OCI-LY7 (cell line): ENCODE data around the gene TMEM50A. TPM values are rescaled to one million over a fixed set of nuclear protein-coding genes. Genes with fewer than 3 reads are reported as not detected.
"Not testable (repeated sequence)": the region's sequence is repeated elsewhere in the genome, so short reads cannot be mapped to it uniquely, and the experiment has no call there.

Experiments used
- BruUV-seq: library from RNA; stranded (reverse); fragments of 400-500 nt; replicated peaks from 2 replicates; lab custom pipeline; 2021; lab: Mats Ljungman, UMichigan
- CTCF ChIA-PET: fragments of 300-600 bp; sonication (Branson Sonifier 250); formaldehyde crosslinking; loops from one replicate; lab custom pipeline; 2022; ENCODE audit warnings: antibody characterized with exemption; ENCODE audit not compliant: unreplicated experiment; lab: Charles Lee
- POLR2A ChIA-PET: fragments of 300-600 bp; sonication (Branson Sonifier 250); formaldehyde crosslinking; loops from one replicate; lab custom pipeline; 2022; ENCODE audit warnings: antibody characterized with exemption; lab: Charles Lee
- DNase-seq: peaks from one replicate; pipeline ENCODE4 v3.0.0-alpha.2; 2015; ENCODE audit warnings: low spot score
- H2AFZ ChIP-seq: fragments of 200-600 bp; sonication (generic), shearing (Covaris generic); 2 replicates; pipeline ENCODE4 v1.6.1; 2014; ENCODE audit warnings: mild to moderate bottlenecking, antibody characterized with exemption, low read length, moderate library complexity
- H3K27ac ChIP-seq: fragments of 200-600 bp; sonication (generic); 2 replicates; pipeline ENCODE4 v1.5.1; 2014; ENCODE audit warnings: mixed run types, low read depth, mild to moderate bottlenecking, moderate library complexity, low read length, inconsistent platforms; ENCODE audit not compliant: poor library complexity, severe bottlenecking
- H3K36me3 ChIP-seq: fragments of 200-600 bp; sonication (generic); 2 replicates; pipeline ENCODE4 v1.6.1; 2014; ENCODE audit warnings: mild to moderate bottlenecking, antibody characterized with exemption, low read length, moderate library complexity, mixed read lengths; ENCODE audit not compliant: insufficient read depth
- H3K4me1 ChIP-seq: fragments of 200-600 bp; sonication (generic); 2 replicates; pipeline ENCODE4 v1.5.1; 2014; ENCODE audit warnings: mild to moderate bottlenecking, low read length; ENCODE audit not compliant: insufficient read depth, poor library complexity, severe bottlenecking
- H3K4me2 ChIP-seq: fragments of 200-600 bp; sonication (generic); 2 replicates; pipeline ENCODE4 v1.6.1; 2014; ENCODE audit warnings: mild to moderate bottlenecking, low read length
- H3K4me3 ChIP-seq: fragments of 200-600 bp; sonication (generic); 2 replicates; pipeline ENCODE4 v1.5.1; 2014; ENCODE audit warnings: mild to moderate bottlenecking, low read depth, low read length; ENCODE audit not compliant: poor library complexity, severe bottlenecking
- H3K79me2 ChIP-seq: fragments of 200-600 bp; sonication (generic); 2 replicates; pipeline ENCODE4 v1.6.1; 2016; ENCODE audit warnings: low read depth, mild to moderate bottlenecking, low read length, moderate library complexity, mixed read lengths; ENCODE audit not compliant: insufficient read depth
- H3K9me2 ChIP-seq: fragments of 200-600 bp; sonication (generic); 2 replicates; pipeline ENCODE4 v1.6.1; 2016; ENCODE audit warnings: mild to moderate bottlenecking, low read length, mixed read lengths; ENCODE audit not compliant: insufficient read depth
- H3K9me3 ChIP-seq: fragments of 200-600 bp; sonication (generic); 2 replicates; pipeline ENCODE4 v1.6.1; 2014; ENCODE audit warnings: mild to moderate bottlenecking, mixed run types, low read length, mixed read lengths
- H4K20me1 ChIP-seq: fragments of 200-600 bp; sonication (generic); 2 replicates; pipeline ENCODE4 v1.6.1; 2014; ENCODE audit warnings: mild to moderate bottlenecking, antibody characterized with exemption, low read length, moderate library complexity, mixed read lengths; ENCODE audit not compliant: insufficient read depth
- intact Hi-C: fragments of 100-400 bp; cut with micrococcal nuclease; formaldehyde crosslinking; loops from one replicate; pipeline ENCODE4 v1.10.0; 2022; ENCODE audit not compliant: unreplicated experiment
- total RNA-seq, 2 experiments: library from RNA; depleted of rRNA in 1 of 2; stranded (reverse); fragments of >200 nt in 1 of 2; shearing (Covaris generic) in 1 of 2; gene quantifications; 2 replicates each; pipeline ENCODE4 v1.2.3, GENCODE V29; 2014 to 2022
- TF ChIP-seq, protein P1 (sequence below): fragments of 200-600 bp; sonication (generic); conservative IDR thresholded peaks from 2 replicates; pipeline ENCODE4 v1.5.1; 2014; ENCODE audit warnings: mild to moderate bottlenecking, antibody characterized with exemption, low read length, moderate library complexity, mixed read lengths

The TMEM50A gene
- total RNA-seq, 2 experiments from 2014 or later: 56.2 to 62.9 TPM

DNA sequence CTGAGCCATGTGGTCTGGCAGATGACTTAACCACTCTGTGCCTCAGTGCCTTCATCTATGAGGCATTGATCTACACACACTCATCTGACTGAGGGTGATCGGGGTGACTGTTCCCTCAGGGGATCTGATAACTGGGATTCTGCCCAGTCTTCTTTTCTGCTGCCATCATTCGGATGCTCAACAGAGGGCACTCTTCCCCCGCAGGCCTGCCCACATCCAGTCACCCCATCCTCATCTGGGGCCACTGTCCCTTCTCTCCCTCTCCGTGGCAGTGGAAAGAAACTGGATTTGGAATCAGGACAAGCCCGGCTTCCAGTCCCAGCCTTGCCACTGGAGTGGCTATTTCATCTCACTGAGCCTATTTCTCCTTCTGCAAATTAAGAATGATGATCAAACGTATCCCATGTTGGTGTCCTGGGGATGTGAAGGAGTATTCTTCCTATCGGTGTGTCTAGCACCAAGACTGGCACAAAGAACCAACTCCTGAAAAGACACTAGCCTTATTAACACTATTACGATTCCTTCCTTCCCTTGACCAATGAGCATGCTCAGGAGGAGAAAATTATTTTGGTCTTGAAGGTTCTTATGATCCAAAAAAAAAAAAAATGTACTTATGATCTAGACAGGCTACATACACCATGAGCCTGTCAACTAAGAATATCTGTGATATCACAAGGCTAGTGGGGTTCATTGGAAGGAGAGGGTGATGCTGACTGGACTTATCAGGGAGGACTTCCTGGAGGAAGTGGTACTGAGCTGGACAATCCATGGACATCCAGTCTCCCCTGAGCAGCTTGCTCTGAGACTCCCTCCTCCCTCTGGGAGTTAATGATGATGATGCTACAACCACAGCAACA, 65.0 kb downstream of the TMEM50A start:
- TF ChIP-seq, protein P1, sequence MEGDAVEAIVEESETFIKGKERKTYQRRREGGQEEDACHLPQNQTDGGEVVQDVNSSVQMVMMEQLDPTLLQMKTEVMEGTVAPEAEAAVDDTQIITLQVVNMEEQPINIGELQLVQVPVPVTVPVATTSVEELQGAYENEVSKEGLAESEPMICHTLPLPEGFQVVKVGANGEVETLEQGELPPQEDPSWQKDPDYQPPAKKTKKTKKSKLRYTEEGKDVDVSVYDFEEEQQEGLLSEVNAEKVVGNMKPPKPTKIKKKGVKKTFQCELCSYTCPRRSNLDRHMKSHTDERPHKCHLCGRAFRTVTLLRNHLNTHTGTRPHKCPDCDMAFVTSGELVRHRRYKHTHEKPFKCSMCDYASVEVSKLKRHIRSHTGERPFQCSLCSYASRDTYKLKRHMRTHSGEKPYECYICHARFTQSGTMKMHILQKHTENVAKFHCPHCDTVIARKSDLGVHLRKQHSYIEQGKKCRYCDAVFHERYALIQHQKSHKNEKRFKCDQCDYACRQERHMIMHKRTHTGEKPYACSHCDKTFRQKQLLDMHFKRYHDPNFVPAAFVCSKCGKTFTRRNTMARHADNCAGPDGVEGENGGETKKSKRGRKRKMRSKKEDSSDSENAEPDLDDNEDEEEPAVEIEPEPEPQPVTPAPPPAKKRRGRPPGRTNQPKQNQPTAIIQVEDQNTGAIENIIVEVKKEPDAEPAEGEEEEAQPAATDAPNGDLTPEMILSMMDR: peak; percentile 53
- H3K4me2 ChIP-seq, BruUV-seq, DNase-seq, H3K9me3 ChIP-seq, intact Hi-C loops, H3K27ac ChIP-seq, H3K9me2 ChIP-seq, H3K4me3 ChIP-seq, CTCF ChIA-PET, H3K36me3 ChIP-seq, H2AFZ ChIP-seq, H3K4me1 ChIP-seq, H3K79me2 ChIP-seq, H4K20me1 ChIP-seq, POLR2A ChIA-PET: not testable (repeated sequence)

DNA sequence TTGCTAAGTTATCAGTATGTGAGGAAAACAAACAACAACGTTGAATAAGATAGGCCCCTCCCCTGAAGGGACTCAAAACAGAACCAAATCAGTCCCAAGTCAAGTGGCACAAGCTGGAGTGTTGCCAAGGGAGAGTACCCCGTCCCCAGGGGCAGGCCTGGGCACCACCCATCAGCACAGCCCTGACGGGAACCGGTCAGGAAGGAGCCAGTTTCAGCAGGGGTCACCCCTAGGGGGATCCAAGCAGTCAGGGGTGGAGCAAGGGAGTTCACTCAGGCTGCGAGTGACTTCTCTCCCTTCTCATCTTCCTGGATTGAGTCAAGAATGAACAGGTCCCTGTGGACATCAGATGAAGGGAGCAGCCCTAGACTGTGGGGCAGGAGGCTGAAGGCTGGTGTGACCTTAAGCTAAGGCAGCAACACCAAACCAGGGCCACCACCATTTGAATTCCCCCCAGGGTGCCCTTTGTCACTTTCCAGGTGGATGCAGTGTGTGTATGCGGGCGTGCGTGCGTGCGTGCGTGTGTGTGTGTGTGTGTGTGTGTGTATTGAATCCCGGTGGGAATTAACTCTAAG, 67.7 kb downstream of the TMEM50A start:
- H3K4me1 ChIP-seq, H2AFZ ChIP-seq, H4K20me1 ChIP-seq, CTCF ChIA-PET, H3K36me3 ChIP-seq, BruUV-seq, H3K4me2 ChIP-seq, intact Hi-C loops, POLR2A ChIA-PET, H3K9me3 ChIP-seq, H3K79me2 ChIP-seq, DNase-seq, H3K9me2 ChIP-seq, H3K27ac ChIP-seq, H3K4me3 ChIP-seq: not testable (repeated sequence)

DNA sequence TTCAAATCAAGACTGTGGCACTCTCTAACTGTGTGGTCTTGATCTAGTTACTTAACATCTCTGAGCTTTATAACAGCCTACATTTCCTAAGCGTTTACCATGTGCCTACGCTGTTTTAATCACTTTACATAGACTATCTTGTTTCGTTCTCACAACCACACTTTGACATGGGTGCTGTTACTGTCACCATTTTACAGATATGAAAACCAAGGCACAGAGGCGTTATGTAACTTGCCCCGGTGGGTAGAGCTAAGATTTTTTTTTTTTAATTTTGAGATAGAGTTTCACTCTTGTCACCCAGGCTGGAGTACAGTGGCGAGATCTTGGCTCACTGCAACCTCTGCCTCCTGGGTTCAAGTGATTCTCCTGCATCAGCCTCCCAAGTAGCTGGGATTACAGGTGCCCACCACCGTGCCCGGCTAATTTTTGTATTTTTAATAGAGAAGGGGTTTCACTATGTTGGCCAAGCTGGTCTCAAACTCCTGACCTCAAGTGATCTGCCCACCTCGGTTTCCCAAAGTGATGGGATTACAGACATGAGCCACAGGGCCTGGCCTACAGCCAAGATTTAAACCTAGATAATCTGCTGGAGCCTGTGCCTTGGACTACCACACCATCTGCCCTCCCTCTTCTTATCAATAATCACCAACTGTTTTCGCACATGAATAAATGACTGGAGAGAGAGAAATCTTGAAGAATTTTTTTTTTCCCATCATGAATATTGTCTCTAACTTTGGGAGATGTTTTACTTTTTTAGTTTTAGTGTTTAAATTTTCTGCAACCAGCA, 71.7 kb downstream of the TMEM50A start:
- CTCF ChIA-PET, H3K4me2 ChIP-seq, H3K9me3 ChIP-seq, H3K4me1 ChIP-seq, BruUV-seq, H2AFZ ChIP-seq, H3K4me3 ChIP-seq, H3K27ac ChIP-seq, H3K36me3 ChIP-seq, H3K79me2 ChIP-seq, H4K20me1 ChIP-seq, H3K9me2 ChIP-seq, intact Hi-C loops, DNase-seq: not testable (repeated sequence)
- POLR2A ChIA-PET: interaction anchor here (0.6 kb wide), 1 partner anchor 27 kb away, joined by 3 read pairs; no protein-coding TSS in a partner anchor

Other genes with a start within 250 kb of the TMEM50A start
- gene SYF2, start 105.8 kb upstream of the TMEM50A start, total RNA-seq (2014; rRNA removed; shearing (Covaris generic)): 29.9 and 32.9 TPM in 2 replicates
- 36.5 and 40.3 TPM in 2 replicates for gene SYF2, start 105.8 kb upstream of the TMEM50A start, total RNA-seq (2022)
- gene RSRP1, start 90.9 kb upstream of the TMEM50A start, total RNA-seq (2014; rRNA removed; shearing (Covaris generic)): 141 and 147 TPM in 2 replicates
- 143 and 146 TPM in 2 replicates for gene RSRP1, start 90.9 kb upstream of the TMEM50A start, total RNA-seq (2022)
- not detected in 2 replicates for gene RHD, start 65.8 kb upstream of the TMEM50A start, total RNA-seq (2014; rRNA removed; shearing (Covaris generic))
- not detected in 2 replicates for gene RHD, start 65.8 kb upstream of the TMEM50A start, total RNA-seq (2022)
- 0.21 and 0.63 TPM in 2 replicates for gene RHCE, start 82.5 kb downstream of the TMEM50A start, total RNA-seq (2014; rRNA removed; shearing (Covaris generic))
- not detected in 2 replicates for gene RHCE, start 82.5 kb downstream of the TMEM50A start, total RNA-seq (2022)
- 8.8 and 11.8 TPM in 2 replicates for gene MACO1, start 92.6 kb downstream of the TMEM50A start, total RNA-seq (2014; rRNA removed; shearing (Covaris generic))
- 18.6 and 18.7 TPM in 2 replicates for gene MACO1, start 92.6 kb downstream of the TMEM50A start, total RNA-seq (2022)
- gene LDLRAP1, start 205.3 kb downstream of the TMEM50A start, total RNA-seq (2014; rRNA removed; shearing (Covaris generic)): 12.6 and 14.9 TPM in 2 replicates
- gene LDLRAP1, start 205.3 kb downstream of the TMEM50A start, total RNA-seq (2022): 30.3 and 36.2 TPM in 2 replicates